ENCODE results near the gene STK16. TPM values are rescaled to one million over a fixed set of nuclear protein-coding genes. Genes with fewer than 3 reads are reported as not detected.

The STK16 gene
- polyA plus RNA-seq, 1 donor from 2014 or later: 64.9 TPM

- H3K36me3 ChIP-seq (ENCODE audit: insufficient read depth, low read length): no peaks in the 10 kb centered on the region
- no peaks in the 10 kb centered on the region for H3K9me2 ChIP-seq (ENCODE audit: insufficient read depth, low read length)
- H3K9ac ChIP-seq (ENCODE audit: low read length): no peak overlapping the region
- peaks cover 11% of the 10 kb centered on the region for H3K79me2 ChIP-seq (replicated peaks; ENCODE audit: insufficient read depth, low read length)
- peaks cover 3% of the 10 kb centered on the region for H3F3A ChIP-seq (ENCODE audit: insufficient read depth, low read length, poor library complexity, severe bottlenecking)
- H3K27ac ChIP-seq (ENCODE audit: low read length): no peak overlapping the region
- TF ChIP-seq MXI1 (conservative IDR thresholded peaks at IDR 0.05; ENCODE audit: poor library complexity, severe bottlenecking): no peak
- no peak for TF ChIP-seq REST (IDR thresholded peaks at IDR 0.05; ENCODE audit: borderline replicate concordance)
- no peak for TF ChIP-seq SMC3 (conservative IDR thresholded peaks at IDR 0.05; ENCODE audit: poor library complexity)
- TF ChIP-seq EZH2 (IDR thresholded peaks at IDR 0.05; ENCODE audit: borderline replicate concordance, insufficient read depth, low read length, poor library complexity, severe bottlenecking): no peak
- TF ChIP-seq CTCF (IDR thresholded peaks at IDR 0.05; ENCODE audit: poor library complexity, severe bottlenecking): no peak
- no peak for TF ChIP-seq RAD21 (conservative IDR thresholded peaks at IDR 0.05)
- TF ChIP-seq POLR2AphosphoS5 (IDR thresholded peaks at IDR 0.05): no peak
- TF ChIP-seq TAF1 (IDR thresholded peaks at IDR 0.05; ENCODE audit: low read depth): no peak
- no peak for TF ChIP-seq EP300 (conservative IDR thresholded peaks at IDR 0.05; ENCODE audit: poor library complexity, severe bottlenecking)
- no peaks in the 10 kb centered on the region for H3K27me3 ChIP-seq (ENCODE audit: insufficient read depth, low read depth, low read length)
- no peak overlapping the region for H2AFZ ChIP-seq (ENCODE audit: low read depth, low read length)
- H3K9me3 ChIP-seq (ENCODE audit: low read length): no peaks in the 10 kb centered on the region
- H3K4me2 ChIP-seq (ENCODE audit: low read length): no peak overlapping the region
- H4K20me1 ChIP-seq (ENCODE audit: insufficient read depth): no peaks in the 10 kb centered on the region
- H3K4me3 ChIP-seq (ENCODE audit: low read length): no peak overlapping the region
These were observed 19.9 kb upstream of the STK16 start for GRCh38 chr2:219225350-219225749.

DNA sequence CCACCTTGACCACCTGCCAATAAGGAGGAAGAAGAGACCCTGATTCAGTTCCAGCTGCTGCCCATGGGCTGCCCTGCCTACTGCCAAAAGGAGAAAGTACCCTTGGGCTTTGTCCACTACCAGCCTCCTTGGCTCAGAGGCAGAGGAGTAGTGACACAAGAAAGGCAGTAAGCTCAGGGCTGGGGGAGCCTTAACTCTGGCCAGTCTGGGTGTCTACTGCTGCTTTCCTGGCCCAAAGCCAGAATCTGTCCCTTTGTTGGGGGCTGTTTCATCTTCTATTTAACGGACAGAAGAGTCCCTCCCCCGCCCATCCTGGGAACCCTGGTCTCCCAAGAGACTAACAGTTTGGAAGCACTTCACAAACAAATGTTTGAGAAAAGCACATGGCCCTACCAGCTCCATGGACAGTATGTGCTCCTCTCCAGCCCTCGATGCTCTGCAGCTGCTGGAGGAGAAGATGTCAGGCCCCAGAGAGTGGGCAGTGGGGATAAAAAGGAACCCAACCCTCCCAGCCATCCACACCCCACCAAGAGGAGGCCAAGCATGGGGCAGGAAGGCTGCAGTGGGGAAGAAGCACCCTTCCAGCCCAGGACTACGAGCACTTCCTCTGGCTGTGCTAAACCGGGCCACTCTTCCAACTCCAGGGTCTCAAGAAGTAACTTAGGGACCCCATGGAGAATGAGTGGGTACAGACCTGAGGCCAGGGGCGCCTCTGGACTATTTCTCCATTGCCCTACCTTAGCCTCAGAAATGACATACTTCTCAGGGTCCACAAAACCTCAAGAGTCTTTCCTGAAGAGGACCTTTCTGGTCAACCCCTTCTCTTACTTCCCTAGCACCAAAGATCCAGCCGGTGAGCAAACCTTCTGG lies 17.0 kb upstream of the STK16 start:
- no peaks in the 10 kb centered on the region for H3K36me3 ChIP-seq (ENCODE audit: insufficient read depth, low read length)
- H2AFZ ChIP-seq (ENCODE audit: low read depth, low read length): peak overlapping the region; percentile 41
- no peaks in the 10 kb centered on the region for H3K27me3 ChIP-seq (ENCODE audit: insufficient read depth, low read depth, low read length)
- peak overlapping the region; percentile 78 for H3K4me3 ChIP-seq (ENCODE audit: low read length)
- no peaks in the 10 kb centered on the region for H4K20me1 ChIP-seq (ENCODE audit: insufficient read depth)
- no peaks in the 10 kb centered on the region for H3K9me2 ChIP-seq (ENCODE audit: insufficient read depth, low read length)
- H3K79me2 ChIP-seq (replicated peaks; ENCODE audit: insufficient read depth, low read length): peaks cover 17% of the 10 kb centered on the region
- H3K9ac ChIP-seq (ENCODE audit: low read length): peak overlapping the region; percentile 93
- H3K27ac ChIP-seq (ENCODE audit: low read length): peak overlapping the region; percentile 96
- no peaks in the 10 kb centered on the region for H3K9me3 ChIP-seq (ENCODE audit: low read length)
- peaks cover 6% of the 10 kb centered on the region for H3F3A ChIP-seq (ENCODE audit: insufficient read depth, low read length, poor library complexity, severe bottlenecking)
- peak overlapping the region; percentile 95 for H3K4me2 ChIP-seq (ENCODE audit: low read length)
- TF ChIP-seq MXI1 (conservative IDR thresholded peaks at IDR 0.05; ENCODE audit: poor library complexity, severe bottlenecking): no peak
- TF ChIP-seq POLR2AphosphoS5 (IDR thresholded peaks at IDR 0.05): no peak
- no peak for TF ChIP-seq CTCF (IDR thresholded peaks at IDR 0.05; ENCODE audit: poor library complexity, severe bottlenecking)
- no peak for TF ChIP-seq RAD21 (conservative IDR thresholded peaks at IDR 0.05)
- no peak for TF ChIP-seq TAF1 (IDR thresholded peaks at IDR 0.05; ENCODE audit: low read depth)
- TF ChIP-seq REST (IDR thresholded peaks at IDR 0.05; ENCODE audit: borderline replicate concordance): no peak
- TF ChIP-seq SMC3 (conservative IDR thresholded peaks at IDR 0.05; ENCODE audit: poor library complexity): no peak
- no peak for TF ChIP-seq EP300 (conservative IDR thresholded peaks at IDR 0.05; ENCODE audit: poor library complexity, severe bottlenecking)

All from neural cell (in vitro differentiated cells).